NT2/D1 (cell line): Measurements from ENCODE around the gene TMEM205.

Experiments
- SUZ12 ChIP-seq: IDR thresholded peaks from 2 replicates; pipeline ENCODE4 v1.6.1; 2011; ENCODE audit not compliant: insufficient read length, insufficient read depth; ENCODE audit errors: extremely low read depth
- YY1 ChIP-seq: IDR thresholded peaks from 2 replicates; pipeline ENCODE4 v1.6.1; 2011; ENCODE audit not compliant: insufficient read length, insufficient read depth

- TF ChIP-seq YY1 (no peak), SUZ12 (no peak)
Measured at GRCh38 chr19:11339254-11340098, 6.6 kb downstream of the TMEM205 start, which contains the start of gene RAB3D.
